NB4 (cell line): ENCODE results near the gene MORN1.
"Not testable (repeated sequence)": the region's sequence is repeated elsewhere in the genome, so short reads cannot be mapped to it uniquely, and the experiment has no call there.

Experiments used
- TF ChIP-seq, protein P1 (sequence below): IDR thresholded peaks from one replicate; pipeline ENCODE4 v1.5.1; 2012; ENCODE audit warnings: low read depth, low read length
- TF ChIP-seq, protein P2 (sequence below): IDR thresholded peaks from 2 replicates; pipeline ENCODE4 v1.6.1; 2011; ENCODE audit warnings: low read depth, low read length

DNA sequence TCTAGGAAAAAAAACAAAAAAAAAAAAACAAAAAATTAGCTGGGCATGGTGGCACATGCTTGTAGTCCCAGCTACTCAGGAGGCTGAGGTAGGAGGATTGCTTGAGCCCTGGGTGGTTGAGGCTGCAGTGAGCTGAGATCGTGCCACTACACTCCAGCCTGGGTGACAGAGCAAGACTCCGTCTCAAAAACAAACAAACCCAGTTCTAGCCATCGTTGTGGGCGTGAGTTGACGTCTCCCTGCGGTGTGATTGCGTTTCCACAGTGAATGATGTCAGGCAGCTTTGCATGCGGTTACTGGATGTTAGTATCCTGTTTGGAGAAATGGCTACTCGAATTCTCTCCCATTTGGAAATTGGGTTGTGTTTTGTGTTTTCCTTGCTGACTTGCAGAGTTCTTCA lies 95.1 kb downstream of the MORN1 start:
- TF ChIP-seq, protein P1, sequence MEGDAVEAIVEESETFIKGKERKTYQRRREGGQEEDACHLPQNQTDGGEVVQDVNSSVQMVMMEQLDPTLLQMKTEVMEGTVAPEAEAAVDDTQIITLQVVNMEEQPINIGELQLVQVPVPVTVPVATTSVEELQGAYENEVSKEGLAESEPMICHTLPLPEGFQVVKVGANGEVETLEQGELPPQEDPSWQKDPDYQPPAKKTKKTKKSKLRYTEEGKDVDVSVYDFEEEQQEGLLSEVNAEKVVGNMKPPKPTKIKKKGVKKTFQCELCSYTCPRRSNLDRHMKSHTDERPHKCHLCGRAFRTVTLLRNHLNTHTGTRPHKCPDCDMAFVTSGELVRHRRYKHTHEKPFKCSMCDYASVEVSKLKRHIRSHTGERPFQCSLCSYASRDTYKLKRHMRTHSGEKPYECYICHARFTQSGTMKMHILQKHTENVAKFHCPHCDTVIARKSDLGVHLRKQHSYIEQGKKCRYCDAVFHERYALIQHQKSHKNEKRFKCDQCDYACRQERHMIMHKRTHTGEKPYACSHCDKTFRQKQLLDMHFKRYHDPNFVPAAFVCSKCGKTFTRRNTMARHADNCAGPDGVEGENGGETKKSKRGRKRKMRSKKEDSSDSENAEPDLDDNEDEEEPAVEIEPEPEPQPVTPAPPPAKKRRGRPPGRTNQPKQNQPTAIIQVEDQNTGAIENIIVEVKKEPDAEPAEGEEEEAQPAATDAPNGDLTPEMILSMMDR = not testable (repeated sequence)
- TF ChIP-seq, protein P2, sequence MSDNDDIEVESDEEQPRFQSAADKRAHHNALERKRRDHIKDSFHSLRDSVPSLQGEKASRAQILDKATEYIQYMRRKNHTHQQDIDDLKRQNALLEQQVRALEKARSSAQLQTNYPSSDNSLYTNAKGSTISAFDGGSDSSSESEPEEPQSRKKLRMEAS = not testable (repeated sequence)
